ENCODE results near the gene DNAH7.

The DNAH7 gene

GRCh38 chr2:195863121-195863520 is 205.5 kb downstream of the DNAH7 start:
- DNase-seq (ENCODE audit: low read depth), result no peak

- DNase-seq (ENCODE audit: low read depth), result no peak
Observed at GRCh38 chr2:195861821-195862220, 206.8 kb downstream of the DNAH7 start.

GRCh38 chr2:195859513-195859912 is 209.1 kb downstream of the DNAH7 start:
- no peak for DNase-seq (ENCODE audit: low read depth)

GRCh38 chr2:195857132-195857531 is 211.5 kb downstream of the DNAH7 start:
- no peak for DNase-seq (ENCODE audit: low read depth)

- no peak for DNase-seq (ENCODE audit: low read depth)
Observed at GRCh38 chr2:195850764-195851163, 217.9 kb downstream of the DNAH7 start.

GRCh38 chr2:195848119-195848899 is 220.3 kb downstream of the DNAH7 start:
- no peak for DNase-seq (ENCODE audit: low read depth)

GRCh38 chr2:195842932-195843331 is 225.7 kb downstream of the DNAH7 start:
- DNase-seq (ENCODE audit: low read depth), result no peak

GRCh38 chr2:195838002-195838401 is 230.6 kb downstream of the DNAH7 start:
- no peak for DNase-seq (ENCODE audit: low read depth)

- DNase-seq (ENCODE audit: low read depth), result no peak
Observed at GRCh38 chr2:195836002-195836401, 232.6 kb downstream of the DNAH7 start.

GRCh38 chr2:195834836-195835235 is 233.8 kb downstream of the DNAH7 start:
- DNase-seq (ENCODE audit: low read depth), result no peak

- no peak for DNase-seq (ENCODE audit: low read depth)
Observed at GRCh38 chr2:195830968-195831950, 237.4 kb downstream of the DNAH7 start.

GRCh38 chr2:195824478-195824877 is 244.2 kb downstream of the DNAH7 start:
- DNase-seq (ENCODE audit: low read depth), result no peak

GRCh38 chr2:195823206-195823605 is 245.4 kb downstream of the DNAH7 start:
- DNase-seq (ENCODE audit: low read depth), result no peak

- no peak for DNase-seq (ENCODE audit: low read depth)
Observed at GRCh38 chr2:195821566-195821932, 247.1 kb downstream of the DNAH7 start.

- no peak for DNase-seq (ENCODE audit: low read depth)
Observed at GRCh38 chr2:195820867-195821565, 247.6 kb downstream of the DNAH7 start.

- peak; percentile 8 for DNase-seq (ENCODE audit: low read depth)
Observed at GRCh38 chr2:195820373-195820772, 248.3 kb downstream of the DNAH7 start.

- no peak for DNase-seq (ENCODE audit: low read depth)
Observed at GRCh38 chr2:195819276-195819675, 249.4 kb downstream of the DNAH7 start.

- DNase-seq (ENCODE audit: low read depth), result no peak
Observed at GRCh38 chr2:195818526-195818925, 250.1 kb downstream of the DNAH7 start.

GRCh38 chr2:195818106-195818505 is 250.5 kb downstream of the DNAH7 start:
- no peak for DNase-seq (ENCODE audit: low read depth)

- DNase-seq (ENCODE audit: low read depth), result no peak
Observed at GRCh38 chr2:195815083-195815482, 253.6 kb downstream of the DNAH7 start.

- DNase-seq (ENCODE audit: low read depth), result no peak
Observed at GRCh38 chr2:195813421-195813820, 255.2 kb downstream of the DNAH7 start.

GRCh38 chr2:195810340-195811098 is 258.1 kb downstream of the DNAH7 start:
- no peak for DNase-seq (ENCODE audit: low read depth)

Data from GM04503 (cell line).